HCT116 (cell line): ENCODE results near the gene RIPOR2. TPM values are rescaled to one million over a fixed set of nuclear protein-coding genes. Genes with fewer than 3 reads are reported as not detected.

Experiments used
- ATAC-seq: fragments of 200-7000 bp; cut with Tn5 transposase; 2 replicates; pipeline ENCODE4 v1.9.1; 2020; ENCODE audit warnings: mild to moderate bottlenecking, moderate library complexity
- BruUV-seq: library from RNA; stranded (reverse); fragments of 400-500 nt; replicated peaks from 2 replicates; lab custom pipeline; 2021; lab: Mats Ljungman, UMichigan
- CTCF ChIA-PET: fragments of 300-600 bp; sonication (Branson Sonifier 250); formaldehyde crosslinking; loops from one replicate; lab custom pipeline; 2021; ENCODE audit warnings: antibody characterized with exemption; lab: Charles Lee
- POLR2A ChIA-PET: fragments of 300-600, 350-600 bp; sonication (Branson Sonifier 250); formaldehyde crosslinking; loops from one replicate; lab custom pipeline; 2021; ENCODE audit warnings: antibody characterized with exemption; lab: Charles Lee
- RAD21 ChIA-PET, 2 experiments: fragments of 300-600 bp; sonication (Branson Sonifier 250); formaldehyde crosslinking; loops; one replicate each; lab custom pipeline; 2023; ENCODE audit warnings: low total read pairs in 2 of 2; ENCODE audit not compliant: uncharacterized antibody in 2 of 2, unreplicated experiment in 2 of 2, low non-redundant PET in 1 of 2; lab: Charles Lee
- DNase-seq: peaks from one replicate; pipeline ENCODE4 v3.0.0-alpha.2; 2010; ENCODE audit warnings: low read depth, low spot score
- H2AFZ ChIP-seq: fragments of 200-600 bp; shearing (Covaris generic), sonication (generic); 2 replicates; pipeline ENCODE4 v1.6.1; 2017; ENCODE audit warnings: low read depth, mixed run types, mixed read lengths, antibody characterized with exemption, low read length; ENCODE audit not compliant: poor library complexity, severe bottlenecking
- H3K27ac ChIP-seq: 2 replicates; pipeline ENCODE4 v1.5.1; 2012; ENCODE audit warnings: low read depth, low read length
- H3K27me3 ChIP-seq: fragments of 200-600 bp; sonication (generic); 2 replicates; pipeline ENCODE4 v1.6.1; 2016; ENCODE audit warnings: mixed run types, low read length, mixed read lengths; ENCODE audit not compliant: insufficient read depth
- H3K36me3 ChIP-seq, 2 experiments: fragments of 200-500 bp in 1 of 2; fragments of 200-600 bp in 1 of 2; sonication (Bioruptor generic) in 1 of 2; sonication (generic) in 1 of 2; 2 replicates each; pipeline versions ENCODE4 v1.5.1 to v1.6.1; 2014 to 2016; ENCODE audit warnings: low read length in 2 of 2, inconsistent platforms in 1 of 2, mixed read lengths in 1 of 2, mixed run types in 1 of 2; ENCODE audit not compliant: insufficient read depth in 2 of 2, control insufficient read depth in 1 of 2
- H3K4me1 ChIP-seq, 2 experiments: fragments of 200-600 bp in 1 of 2; sonication (generic) in 1 of 2; 2 replicates each; pipeline versions ENCODE4 v1.5.1 to v1.6.1; 2012 to 2017; ENCODE audit warnings: low read length in 2 of 2, inconsistent platforms in 1 of 2, mild to moderate bottlenecking in 1 of 2, mixed read lengths in 1 of 2, mixed run types in 1 of 2, moderate library complexity in 1 of 2; ENCODE audit not compliant: insufficient read depth in 2 of 2, control insufficient read depth in 1 of 2
- H3K4me2 ChIP-seq: fragments of 200-600 bp; sonication (generic); 2 replicates; pipeline ENCODE4 v1.6.1; 2017; ENCODE audit warnings: mixed run types, low read length, mixed read lengths
- H3K4me3 ChIP-seq, 2 experiments: fragments of 200-600 bp in 1 of 2; sonication (generic) in 1 of 2; replicated peaks in 1 of 2; 2 replicates each; pipeline ENCODE4 v1.5.1; 2011 to 2016; ENCODE audit warnings: low read length in 2 of 2, control low read depth in 1 of 2, low read depth in 1 of 2, mild to moderate bottlenecking in 1 of 2, mixed read lengths in 1 of 2, mixed run types in 1 of 2
- H3K79me2 ChIP-seq: fragments of 200-600 bp; sonication (generic); 2 replicates; pipeline ENCODE4 v1.6.1; 2017; ENCODE audit warnings: mild to moderate bottlenecking, mixed run types, low read length, moderate library complexity, mixed read lengths; ENCODE audit not compliant: insufficient read depth
- H3K9ac ChIP-seq: fragments of 200-600 bp; sonication (generic); 2 replicates; pipeline ENCODE4 v1.6.1; 2016; ENCODE audit warnings: low read length, mixed read lengths
- H3K9me2 ChIP-seq: fragments of 200-600 bp; sonication (generic), shearing (Covaris generic); 2 replicates; pipeline ENCODE4 v1.6.1; 2017; ENCODE audit warnings: mixed run types, mild to moderate bottlenecking, moderate library complexity; ENCODE audit not compliant: insufficient read depth
- H3K9me3 ChIP-seq, 2 experiments: fragments of 200-500 bp in 1 of 2; fragments of 200-600 bp in 1 of 2; sonication (Bioruptor generic) in 1 of 2; sonication (generic) in 1 of 2; 2 replicates each; pipeline ENCODE4 v1.6.1; 2014 to 2017; ENCODE audit warnings: low read length in 2 of 2, mixed read lengths in 2 of 2, inconsistent platforms in 1 of 2, low read depth in 1 of 2, mild to moderate bottlenecking in 1 of 2, mixed run types in 1 of 2, moderate library complexity in 1 of 2; ENCODE audit not compliant: control insufficient read depth in 1 of 2, insufficient read depth in 1 of 2
- H4K20me1 ChIP-seq: fragments of 200-600 bp; sonication (generic), shearing (Covaris generic); 2 replicates; pipeline ENCODE4 v1.6.1; 2017; ENCODE audit warnings: mixed run types, mild to moderate bottlenecking, moderate library complexity; ENCODE audit not compliant: insufficient read depth
- CBX3 ChIP-seq: IDR thresholded peaks from 2 replicates; pipeline ENCODE4 v1.6.1; 2012; ENCODE audit warnings: low read depth
- EGR1 ChIP-seq: IDR thresholded peaks from 2 replicates; pipeline ENCODE4 v1.6.1; 2012; ENCODE audit warnings: low read depth
- ELF1 ChIP-seq: IDR thresholded peaks from 2 replicates; pipeline ENCODE4 v1.6.1; 2012; ENCODE audit warnings: low read depth, borderline replicate concordance
- EZH2 ChIP-seq: fragments of 200-600 bp; sonication (generic); IDR thresholded peaks from 2 replicates; pipeline ENCODE4 v1.6.1; 2017; ENCODE audit warnings: antibody characterized with exemption, mixed run types
- EZH2phosphoT487 ChIP-seq: fragments of 200-600 bp; IDR thresholded peaks from 2 replicates; pipeline ENCODE4 v1.6.1; 2018; ENCODE audit warnings: antibody characterized with exemption, borderline replicate concordance
- POLR2AphosphoS5 ChIP-seq: IDR thresholded peaks from 2 replicates; pipeline ENCODE4 v1.6.1; 2011; ENCODE audit warnings: mild to moderate bottlenecking, low read depth, low read length, moderate library complexity
- RAD21 ChIP-seq: IDR thresholded peaks from 2 replicates; pipeline ENCODE4 v1.6.1; 2012; ENCODE audit warnings: low read depth, mild to moderate bottlenecking
- REST ChIP-seq: IDR thresholded peaks from 2 replicates; pipeline ENCODE4 v1.6.1; 2012; ENCODE audit warnings: low read depth
- SIN3A ChIP-seq: IDR thresholded peaks from 2 replicates; pipeline ENCODE4 v1.6.1; 2012; ENCODE audit warnings: low read depth
- SRF ChIP-seq: IDR thresholded peaks from 2 replicates; pipeline ENCODE4 v1.6.1; 2012; ENCODE audit warnings: low read depth
- YY1 ChIP-seq: IDR thresholded peaks from 2 replicates; pipeline ENCODE4 v1.6.1; 2011; ENCODE audit warnings: low read length, low read depth, moderate library complexity, mild to moderate bottlenecking; ENCODE audit not compliant: insufficient replicate concordance; ENCODE audit errors: extremely low read depth
- ZFX ChIP-seq: fragments of 450-650 bp; IDR thresholded peaks from 2 replicates; pipeline ENCODE4 v1.6.1; 2017
- intact Hi-C: fragments of 100-400 bp; cut with micrococcal nuclease; formaldehyde crosslinking; loops from 2 replicates; pipeline ENCODE4 v1.10.0; 2022
- total RNA-seq: library from RNA; stranded (reverse); gene quantifications from one replicate; pipeline ENCODE4 v1.2.1, GENCODE V29; 2021; ENCODE audit not compliant: unreplicated experiment
- TF ChIP-seq, protein P1 (sequence below): IDR thresholded peaks from 2 replicates; pipeline ENCODE4 v1.6.1; 2011; ENCODE audit warnings: mild to moderate bottlenecking, low read length, moderate library complexity; ENCODE audit not compliant: insufficient replicate concordance; ENCODE audit errors: extremely low read depth

RIPOR2 gene
- total RNA-seq, 1 experiment from 2014 or later: 0.44 TPM

- H3K9ac ChIP-seq: no peak overlapping the region
- no peak overlapping the region for H3K4me2 ChIP-seq
- H3K27me3 ChIP-seq: no peaks in the 10 kb centered on the region
- peaks cover 0 to 7% of the 10 kb centered on the region in 2 experiments; a peak in 1 of 4 replicates for H3K4me1 ChIP-seq
- intact Hi-C loops: loop anchor here (5.0 kb wide), 1 partner anchor 59 kb away; no protein-coding TSS in a partner anchor
- H3K79me2 ChIP-seq: no peaks in the 10 kb centered on the region
- peak; percentile 100 for ATAC-seq
- CTCF ChIA-PET: interaction anchor here (1.6 kb wide), 1 partner anchor 178 kb away, joined by 3 read pairs; no protein-coding TSS in a partner anchor
- no peak overlapping the region for H3K27ac ChIP-seq
- no peaks in the 10 kb centered on the region for H3K9me3 ChIP-seq
- no peaks in the 10 kb centered on the region for H3K9me2 ChIP-seq
- no peaks in the 10 kb centered on the region for H3K36me3 ChIP-seq
- no peaks in the 10 kb centered on the region for H4K20me1 ChIP-seq
- no peak overlapping the region for H3K4me3 ChIP-seq
- BruUV-seq: no TSS peak
- RAD21 ChIA-PET: no interaction called here
- DNase-seq: no peak
- POLR2A ChIA-PET: no interaction called here
- no peak overlapping the region for H2AFZ ChIP-seq
- TF ChIP-seq YY1 (no peak), CBX3 (no peak), ELF1 (no peak), RAD21 (no peak), SIN3A (no peak), ZFX (no peak), EZH2phosphoT487 (no peak), EGR1 (no peak), REST (no peak), SRF (no peak), POLR2AphosphoS5 (no peak), EZH2 (no peak)
- TF ChIP-seq, protein P1, sequence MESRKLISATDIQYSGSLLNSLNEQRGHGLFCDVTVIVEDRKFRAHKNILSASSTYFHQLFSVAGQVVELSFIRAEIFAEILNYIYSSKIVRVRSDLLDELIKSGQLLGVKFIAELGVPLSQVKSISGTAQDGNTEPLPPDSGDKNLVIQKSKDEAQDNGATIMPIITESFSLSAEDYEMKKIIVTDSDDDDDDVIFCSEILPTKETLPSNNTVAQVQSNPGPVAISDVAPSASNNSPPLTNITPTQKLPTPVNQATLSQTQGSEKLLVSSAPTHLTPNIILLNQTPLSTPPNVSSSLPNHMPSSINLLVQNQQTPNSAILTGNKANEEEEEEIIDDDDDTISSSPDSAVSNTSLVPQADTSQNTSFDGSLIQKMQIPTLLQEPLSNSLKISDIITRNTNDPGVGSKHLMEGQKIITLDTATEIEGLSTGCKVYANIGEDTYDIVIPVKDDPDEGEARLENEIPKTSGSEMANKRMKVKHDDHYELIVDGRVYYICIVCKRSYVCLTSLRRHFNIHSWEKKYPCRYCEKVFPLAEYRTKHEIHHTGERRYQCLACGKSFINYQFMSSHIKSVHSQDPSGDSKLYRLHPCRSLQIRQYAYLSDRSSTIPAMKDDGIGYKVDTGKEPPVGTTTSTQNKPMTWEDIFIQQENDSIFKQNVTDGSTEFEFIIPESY: no peak
These were observed 174.4 kb downstream of the RIPOR2 start for GRCh38 chr6:24761193-24761835.
